NCI-H1092 treated with DMSO at 0.1 percent for 48 hours (cell line): Measurements from ENCODE around the gene KRTAP19-7.

Source experiments
- DNase-seq: peaks from one replicate; lab custom pipeline; 2025; lab: John Stamatoyannopoulos, UW

The KRTAP19-7 gene, protein sequence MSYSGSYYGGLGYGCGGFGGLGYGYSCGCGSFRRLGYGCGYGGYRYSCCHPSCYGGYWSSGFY

DNA sequence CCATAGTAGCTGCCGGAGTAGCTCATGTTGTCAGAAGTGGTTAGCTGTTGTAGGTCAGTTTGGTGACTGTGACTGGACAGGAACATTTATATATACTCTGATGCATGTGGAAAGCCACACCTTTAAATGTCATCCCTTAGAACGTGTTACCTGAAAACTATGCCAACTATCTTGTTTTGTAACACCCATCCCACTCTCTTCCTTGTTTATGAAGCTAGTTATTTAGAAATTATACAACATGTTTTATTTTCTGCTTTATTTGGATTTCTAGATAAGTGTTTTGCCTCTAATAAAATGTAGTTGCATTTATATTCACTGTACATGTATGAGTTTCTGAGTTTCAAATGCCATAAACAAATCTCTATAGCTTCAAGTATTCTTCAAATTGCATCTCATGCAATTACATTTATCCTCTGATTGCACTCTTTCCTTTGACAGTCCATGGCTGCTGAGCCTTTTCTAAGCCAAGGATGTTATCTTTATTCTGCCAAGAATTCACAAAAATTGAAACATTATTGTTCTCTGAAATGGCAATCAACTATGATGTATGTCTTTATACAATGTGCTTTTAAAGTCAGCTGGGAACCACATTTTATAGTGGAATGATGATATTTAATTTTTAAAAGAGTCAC, at the start of gene KRTAP19-7:
Gene KRTAP19-7 (minus strand): TSS at position 51 of the 632 bp plus-strand sequence. CDS start 25 bp downstream, at position 26.
- no peak for DNase-seq

GRCh38 chr21:30605968-30606367, 44.9 kb upstream of the KRTAP19-7 start:
- DNase-seq: no peak

- DNase-seq: no peak
Observed at GRCh38 chr21:30600787-30601186, 39.7 kb upstream of the KRTAP19-7 start, which contains the start of gene KRTAP22-1. KRTAP22-1 (plus strand) TSS chr21:30601087.

DNA sequence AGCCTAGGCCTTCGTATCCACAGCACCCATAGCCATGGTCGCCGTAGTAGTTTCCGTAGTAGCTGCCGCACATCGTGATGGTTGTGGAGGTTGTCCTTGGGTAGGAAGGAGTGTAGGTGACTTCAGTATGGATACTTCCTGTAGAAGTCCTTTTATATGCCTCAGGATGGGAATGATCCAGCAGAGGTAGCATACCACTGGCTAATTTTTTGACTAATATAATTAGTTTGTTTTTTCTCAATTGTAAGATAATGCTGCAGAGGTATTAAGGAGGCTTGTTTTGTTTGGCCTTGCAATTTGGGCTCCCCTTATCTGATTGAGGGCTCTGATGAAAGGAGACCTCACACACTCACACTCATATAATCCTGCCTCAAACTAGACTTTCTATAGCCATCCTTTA, 37.7 kb upstream of the KRTAP19-7 start, which contains the start of gene KRTAP6-2:
Gene KRTAP6-2 (minus strand): TSS at position 101 of the 400 bp plus-strand sequence. CDS start 28 bp downstream, at position 73.
- DNase-seq: no peak

DNA sequence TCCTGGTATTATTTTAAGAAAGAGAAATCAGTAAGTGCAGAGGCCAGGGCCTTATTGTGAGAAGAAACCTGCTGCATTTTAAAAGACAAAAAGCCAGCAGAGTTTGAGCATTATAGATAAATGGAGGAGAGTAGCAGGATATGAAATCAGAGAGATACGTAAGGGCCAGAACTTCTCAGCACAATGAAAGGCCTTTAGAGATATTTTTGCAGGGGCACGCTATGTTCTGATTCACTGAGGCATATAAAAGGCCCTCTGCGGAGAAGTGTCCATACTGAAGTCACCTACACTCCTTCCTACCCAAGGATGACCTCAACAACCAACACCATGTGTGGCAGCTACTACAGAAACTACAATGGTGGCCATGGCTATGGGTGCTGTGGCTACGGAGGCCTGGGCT, 31.0 kb upstream of the KRTAP19-7 start, which contains the start of gene KRTAP6-3:
Gene KRTAP6-3 (plus strand): TSS at position 301 of the 400 bp plus-strand sequence. CDS start 6 bp downstream, at position 307.
- no peak for DNase-seq

- no peak for DNase-seq
Observed at GRCh38 chr21:30590297-30590696, 29.2 kb upstream of the KRTAP19-7 start, which contains the start of gene KRTAP22-2. KRTAP22-2 (minus strand) TSS chr21:30590397.

DNA sequence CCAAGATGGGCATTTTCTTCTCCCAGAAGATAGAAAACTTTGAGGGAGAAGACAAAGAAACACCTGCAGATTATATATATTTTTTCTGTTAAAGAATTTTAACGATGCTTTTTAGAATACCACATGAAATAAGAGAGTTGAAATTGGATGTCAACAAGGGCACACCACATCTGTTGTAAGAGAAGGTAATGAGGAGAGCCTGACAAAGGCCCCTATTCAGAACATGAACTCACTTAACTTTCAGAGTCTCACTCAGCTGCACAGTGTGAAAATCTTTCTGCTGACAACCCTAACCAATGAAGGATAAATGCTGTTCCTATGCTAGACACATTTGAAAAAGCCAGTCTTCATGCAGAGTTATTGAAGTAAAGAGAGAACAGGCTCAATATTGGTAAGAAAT, 21.8 kb upstream of the KRTAP19-7 start:
- no peak for DNase-seq

GRCh38 chr21:30580132-30580531, 19.0 kb upstream of the KRTAP19-7 start:
- DNase-seq: no peak

DNA sequence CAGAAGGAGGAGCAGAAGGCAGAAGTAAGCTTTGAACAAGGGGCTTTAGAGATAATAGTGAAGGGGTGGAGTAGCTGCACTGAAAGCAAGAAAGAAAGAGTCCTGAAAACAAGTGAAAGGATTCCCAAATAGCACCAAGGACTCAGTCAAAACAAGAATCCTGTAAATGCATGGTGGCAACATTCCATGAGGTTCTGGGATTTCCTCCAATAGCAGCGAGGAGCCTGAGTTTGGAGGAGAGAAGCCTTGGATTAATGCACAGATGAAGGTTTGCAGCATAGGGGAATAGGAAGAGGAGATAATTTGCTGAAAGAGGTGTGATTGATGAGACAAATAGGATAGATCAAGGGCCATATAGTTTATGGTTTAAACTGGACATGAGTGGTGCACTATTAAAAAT, 18.2 kb upstream of the KRTAP19-7 start:
- no peak for DNase-seq

GRCh38 chr21:30577766-30578165, 16.7 kb upstream of the KRTAP19-7 start:
- DNase-seq: no peak

- no peak for DNase-seq
Observed at GRCh38 chr21:30567617-30568016, 6.5 kb upstream of the KRTAP19-7 start.

- no peak for DNase-seq
Observed at GRCh38 chr21:30563630-30564029, 2.5 kb upstream of the KRTAP19-7 start.

DNA sequence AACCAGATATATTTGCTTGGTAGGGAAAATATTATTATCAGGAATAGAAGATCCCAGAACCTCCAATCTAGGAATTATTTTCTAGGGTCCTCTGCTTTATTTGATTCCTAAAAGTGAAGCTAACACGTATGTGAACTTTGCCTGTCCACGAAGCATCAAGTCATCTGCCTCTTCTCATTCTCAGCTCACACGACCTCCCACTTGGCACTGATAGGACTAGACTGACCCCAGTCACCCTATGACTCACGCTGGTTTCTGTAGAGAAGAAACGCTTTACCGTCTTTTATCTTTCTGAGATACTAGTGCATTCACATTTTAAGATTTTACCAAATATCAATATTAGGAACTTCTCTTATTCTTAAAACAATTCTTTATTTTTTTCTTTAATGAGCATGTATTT, 2.0 kb upstream of the KRTAP19-7 start:
- no peak for DNase-seq

DNA sequence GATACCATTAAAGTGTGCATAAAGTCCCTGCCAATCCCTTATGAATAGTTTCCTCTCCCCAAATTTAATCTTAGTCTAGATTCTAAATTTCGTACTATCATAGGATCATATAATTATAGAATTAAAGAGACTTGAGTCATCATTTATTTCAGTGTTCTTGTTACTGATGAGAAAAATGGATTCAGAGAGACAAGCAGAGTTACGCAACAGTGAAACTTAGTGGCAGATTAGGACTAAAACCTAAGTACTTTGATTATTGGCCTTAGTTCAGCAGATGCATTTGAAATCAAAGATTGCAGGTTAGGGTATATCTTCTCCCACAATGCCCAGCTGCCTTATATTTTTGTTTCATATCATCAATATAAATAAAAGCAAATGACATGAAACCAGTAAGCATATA, 843 bp upstream of the KRTAP19-7 start:
- DNase-seq: no peak

DNA sequence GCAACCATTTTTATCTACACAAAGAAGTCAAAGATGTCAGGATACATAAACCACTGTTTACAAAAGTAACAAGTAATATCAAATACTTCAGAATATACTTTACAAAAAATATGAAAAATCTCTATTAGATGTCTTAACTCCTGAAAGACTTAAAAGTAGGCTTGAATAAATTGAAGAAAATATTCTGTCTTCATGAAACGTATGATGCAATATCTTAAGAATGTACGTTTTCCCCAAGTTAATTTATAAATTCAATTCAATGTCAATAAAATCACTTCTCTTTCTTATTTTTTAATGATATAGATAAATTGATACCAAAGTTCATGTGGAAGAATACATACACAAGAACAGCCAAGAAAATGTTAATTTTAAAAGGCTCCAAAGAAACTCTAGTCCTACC, 6.0 kb downstream of the KRTAP19-7 start:
- no peak for DNase-seq

- no peak for DNase-seq
Observed at GRCh38 chr21:30552782-30553181, 8.3 kb downstream of the KRTAP19-7 start.

DNA sequence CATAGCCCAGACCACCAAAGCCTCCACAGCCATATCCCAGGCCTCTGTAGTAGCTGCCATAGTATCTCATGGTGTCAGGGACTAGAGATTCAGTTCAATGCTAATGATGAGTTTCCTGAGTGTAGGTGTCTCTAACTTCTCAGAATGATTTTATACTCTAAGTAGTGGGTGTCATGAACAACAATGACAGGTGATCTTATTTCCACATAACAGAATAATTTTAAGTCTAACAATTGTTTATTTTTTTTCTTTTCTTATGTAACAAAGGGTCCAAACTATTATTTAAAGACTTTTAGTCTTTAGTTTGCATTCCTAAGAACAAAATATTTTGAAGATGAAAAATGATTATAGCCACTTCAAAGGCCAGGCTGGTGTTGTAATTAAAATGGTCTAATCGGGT, 19.4 kb downstream of the KRTAP19-7 start, which contains the start of gene KRTAP19-6:
Gene KRTAP19-6 (minus strand): TSS at position 101 of the 400 bp plus-strand sequence. CDS start 31 bp downstream, at position 70.
- no peak for DNase-seq

- DNase-seq: no peak
Observed at GRCh38 chr21:30518876-30519275, 42.2 kb downstream of the KRTAP19-7 start.

- DNase-seq: no peak
Observed at GRCh38 chr21:30515681-30516080, 45.4 kb downstream of the KRTAP19-7 start.
